Osteocyte (in vitro differentiated cells): ENCODE measurements around the gene CDC42EP4. TPM values are rescaled to one million over a fixed set of nuclear protein-coding genes. Genes with fewer than 3 reads are reported as not detected.
A peak's percentile ranks its signal among the peaks of the same experiment; 100 is the strongest.

Experiments
- DNase-seq: peaks from one replicate; pipeline ENCODE4 v3.0.0; 2021; ENCODE audit warnings: mixed read lengths; ENCODE audit not compliant: unreplicated experiment; ENCODE audit errors: extremely low spot score
- H3K27ac Mint-ChIP-seq: one replicate; pipeline ENCODE4 v1.8.0; 2021; ENCODE audit warnings: mild to moderate bottlenecking, mixed read lengths; ENCODE audit not compliant: unreplicated experiment
- H3K27me3 Mint-ChIP-seq: one replicate; pipeline ENCODE4 v1.8.0; 2021; ENCODE audit warnings: mixed read lengths; ENCODE audit not compliant: unreplicated experiment
- H3K36me3 Mint-ChIP-seq: one replicate; pipeline ENCODE4 v1.8.0; 2021; ENCODE audit warnings: mixed read lengths; ENCODE audit not compliant: unreplicated experiment
- H3K4me1 Mint-ChIP-seq: one replicate; pipeline ENCODE4 v1.8.0; 2021; ENCODE audit warnings: mixed read lengths; ENCODE audit not compliant: unreplicated experiment
- H3K4me3 Mint-ChIP-seq: one replicate; pipeline ENCODE4 v1.8.0; 2021; ENCODE audit warnings: mild to moderate bottlenecking, moderate library complexity, mixed read lengths; ENCODE audit not compliant: unreplicated experiment
- H3K9me3 Mint-ChIP-seq: one replicate; pipeline ENCODE4 v1.8.0; 2021; ENCODE audit warnings: mixed read lengths; ENCODE audit not compliant: unreplicated experiment
- total RNA-seq: library from RNA; stranded (reverse); gene quantifications from 2 replicates; pipeline ENCODE4 v1.2.1, GENCODE V29; 2021
- TF ChIP-seq, protein P1 (sequence below): fragments of 200-600 bp; sonication (generic); IDR thresholded peaks from 2 replicates; pipeline ENCODE4 v1.5.0; 2021; ENCODE audit warnings: antibody characterized with exemption, mild to moderate bottlenecking, moderate library complexity

CDC42EP4 gene
- total RNA-seq, 1 donor from 2014 or later = 32.0 TPM

DNA sequence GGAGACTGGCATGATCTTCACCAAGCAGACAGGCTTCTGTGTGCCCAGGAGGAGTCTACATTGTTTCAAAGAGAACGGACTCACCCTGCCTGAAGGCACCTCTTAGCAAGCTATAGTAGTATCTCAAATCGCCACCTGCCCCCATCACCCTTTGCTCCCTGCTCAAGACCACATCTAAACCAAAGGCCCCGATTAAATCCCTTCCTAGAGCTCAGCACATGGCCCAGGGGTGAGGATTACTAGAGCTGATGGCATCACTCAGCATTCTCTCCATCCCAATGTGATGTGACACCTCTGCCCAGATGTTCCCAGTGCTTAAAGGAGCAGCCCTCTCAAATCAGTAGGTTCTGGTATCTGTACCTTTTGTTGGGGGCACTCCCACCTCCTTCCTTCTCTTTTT is 8.0 kb upstream of the CDC42EP4 start:
- DNase-seq = no peak
- TF ChIP-seq, protein P1, sequence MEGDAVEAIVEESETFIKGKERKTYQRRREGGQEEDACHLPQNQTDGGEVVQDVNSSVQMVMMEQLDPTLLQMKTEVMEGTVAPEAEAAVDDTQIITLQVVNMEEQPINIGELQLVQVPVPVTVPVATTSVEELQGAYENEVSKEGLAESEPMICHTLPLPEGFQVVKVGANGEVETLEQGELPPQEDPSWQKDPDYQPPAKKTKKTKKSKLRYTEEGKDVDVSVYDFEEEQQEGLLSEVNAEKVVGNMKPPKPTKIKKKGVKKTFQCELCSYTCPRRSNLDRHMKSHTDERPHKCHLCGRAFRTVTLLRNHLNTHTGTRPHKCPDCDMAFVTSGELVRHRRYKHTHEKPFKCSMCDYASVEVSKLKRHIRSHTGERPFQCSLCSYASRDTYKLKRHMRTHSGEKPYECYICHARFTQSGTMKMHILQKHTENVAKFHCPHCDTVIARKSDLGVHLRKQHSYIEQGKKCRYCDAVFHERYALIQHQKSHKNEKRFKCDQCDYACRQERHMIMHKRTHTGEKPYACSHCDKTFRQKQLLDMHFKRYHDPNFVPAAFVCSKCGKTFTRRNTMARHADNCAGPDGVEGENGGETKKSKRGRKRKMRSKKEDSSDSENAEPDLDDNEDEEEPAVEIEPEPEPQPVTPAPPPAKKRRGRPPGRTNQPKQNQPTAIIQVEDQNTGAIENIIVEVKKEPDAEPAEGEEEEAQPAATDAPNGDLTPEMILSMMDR = no peak
- Mint-ChIP-seq H3K4me1 (peaks cover 61% of the 10 kb centered on the region), H3K36me3 (no peaks in the 10 kb centered on the region), H3K27me3 (peaks cover under 1% of the 10 kb centered on the region), H3K27ac (peak overlapping the region; percentile 73), H3K9me3 (no peaks in the 10 kb centered on the region), H3K4me3 (no peak overlapping the region)

GRCh38 chr17:73318836-73319235 is 7.0 kb upstream of the CDC42EP4 start:
- Mint-ChIP-seq H3K27me3 (no peaks in the 10 kb centered on the region), H3K36me3 (no peaks in the 10 kb centered on the region), H3K4me1 (peaks cover 54% of the 10 kb centered on the region), H3K9me3 (no peaks in the 10 kb centered on the region), H3K4me3 (no peak overlapping the region), H3K27ac (no peak overlapping the region)
- no peak for DNase-seq
- TF ChIP-seq, protein P1 = no peak

- Mint-ChIP-seq H3K4me1 (peaks cover 50% of the 10 kb centered on the region), H3K27me3 (no peaks in the 10 kb centered on the region), H3K4me3 (no peak overlapping the region), H3K36me3 (no peaks in the 10 kb centered on the region), H3K27ac (no peak overlapping the region), H3K9me3 (no peaks in the 10 kb centered on the region)
- TF ChIP-seq, protein P1 = no peak
- DNase-seq = no peak
Observed at GRCh38 chr17:73318427-73318813, 6.6 kb upstream of the CDC42EP4 start.

- no peaks in the 10 kb centered on the region for H3K9me3 Mint-ChIP-seq
- TF ChIP-seq, protein P1 = no peak
- H3K36me3 Mint-ChIP-seq = no peaks in the 10 kb centered on the region
- peak overlapping the region; percentile 71 for H3K27ac Mint-ChIP-seq
- no peaks in the 10 kb centered on the region for H3K27me3 Mint-ChIP-seq
- no peak overlapping the region for H3K4me3 Mint-ChIP-seq
- peaks cover 50% of the 10 kb centered on the region for H3K4me1 Mint-ChIP-seq
- no peak for DNase-seq
Observed at GRCh38 chr17:73317513-73318426, 6.0 kb upstream of the CDC42EP4 start.

DNA sequence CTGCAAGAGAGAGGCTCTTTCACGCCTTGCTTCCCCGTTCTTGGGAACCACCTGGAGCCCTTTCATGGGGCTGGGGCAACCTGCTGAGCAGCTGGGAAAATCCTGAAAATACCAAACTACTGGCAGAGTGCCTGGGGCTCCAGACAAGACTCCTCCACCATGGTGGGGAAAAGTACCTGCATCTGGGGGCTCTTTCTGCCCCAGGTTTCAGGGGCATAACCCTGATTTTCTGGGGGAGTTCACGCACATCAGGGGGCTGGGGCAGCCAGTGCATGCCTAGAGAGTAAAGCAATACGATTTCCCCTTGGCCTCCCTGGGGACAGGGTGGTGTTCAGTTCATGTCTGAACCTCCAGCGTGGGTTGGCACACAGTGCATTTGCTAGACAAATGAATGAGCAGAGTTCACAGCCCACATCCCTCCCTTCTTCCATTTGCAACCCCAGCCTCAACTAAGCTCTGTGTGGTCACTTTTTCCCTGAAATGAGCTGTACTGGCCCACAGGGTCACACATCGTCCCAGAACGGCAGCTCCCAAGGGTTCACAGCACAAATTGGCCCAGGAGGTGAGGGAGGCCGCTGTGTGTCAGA is 5.2 kb upstream of the CDC42EP4 start:
- H3K4me1 Mint-ChIP-seq = peaks cover 47% of the 10 kb centered on the region
- H3K9me3 Mint-ChIP-seq = no peaks in the 10 kb centered on the region
- TF ChIP-seq, protein P1 = no peak
- no peak overlapping the region for H3K4me3 Mint-ChIP-seq
- H3K27ac Mint-ChIP-seq = peak overlapping the region; percentile 71
- no peaks in the 10 kb centered on the region for H3K36me3 Mint-ChIP-seq
- no peak for DNase-seq
- no peaks in the 10 kb centered on the region for H3K27me3 Mint-ChIP-seq
